IMR-90 (cell line): Measurements from ENCODE around the gene USP17L17. TPM values are rescaled to one million over a fixed set of nuclear protein-coding genes. Genes with fewer than 3 reads are reported as not detected.
"Not testable (repeated sequence)": the region's sequence is repeated elsewhere in the genome, so short reads cannot be mapped to it uniquely, and the experiment has no call there.

ENCODE experiments used
- ATAC-seq: fragments of 200-7000 bp; cut with Tn5 transposase; 2 replicates; pipeline ENCODE4 v1.9.1; 2020; ENCODE audit warnings: low read depth, mild to moderate bottlenecking, moderate library complexity
- BruUV-seq: library from RNA; stranded (reverse); fragments of 400-500 nt; replicated peaks from 2 replicates; lab custom pipeline; 2021; lab: Mats Ljungman, UMichigan
- CTCF ChIA-PET: fragments of 300-600 bp; formaldehyde crosslinking; extraction: SDS; loops from one replicate; lab custom pipeline; 2021; ENCODE audit warnings: antibody characterized with exemption; lab: Yijun Ruan, JAX
- POLR2A ChIA-PET: fragments of 300-600 bp; sonication (Branson Sonifier 250); formaldehyde crosslinking; loops from one replicate; lab custom pipeline; 2022; ENCODE audit warnings: antibody characterized with exemption; ENCODE audit not compliant: unreplicated experiment; lab: Charles Lee
- DNase-seq: peaks from one replicate; pipeline ENCODE4 v3.0.0; 2013
- H2AFZ ChIP-seq: replicated peaks from 2 replicates; pipeline ENCODE3; 2013; ENCODE audit warnings: low read length, mild to moderate bottlenecking; ENCODE audit not compliant: poor library complexity
- H2AK5ac ChIP-seq: 2 replicates; pipeline ENCODE4 v1.6.1; 2013; ENCODE audit warnings: low read depth, low read length, inconsistent platforms
- H2AK9ac ChIP-seq: replicated peaks from 2 replicates; pipeline ENCODE3; 2013; ENCODE audit warnings: mild to moderate bottlenecking, low read depth, low read length, moderate library complexity; ENCODE audit not compliant: poor library complexity
- H2BK120ac ChIP-seq: 2 replicates; pipeline ENCODE4 v1.6.1; 2013; ENCODE audit warnings: low read depth, low read length, inconsistent platforms
- H2BK15ac ChIP-seq: 3 replicates; pipeline ENCODE4 v1.6.1; 2013; ENCODE audit warnings: low read depth, low read length, inconsistent platforms
- H2BK20ac ChIP-seq: 2 replicates; pipeline ENCODE4 v1.6.1; 2013; ENCODE audit warnings: low read depth, mild to moderate bottlenecking, inconsistent platforms, low read length, moderate library complexity
- H2BK5ac ChIP-seq: 2 replicates; pipeline ENCODE4 v1.6.1; 2013; ENCODE audit warnings: mild to moderate bottlenecking, low read depth, low read length, inconsistent platforms; ENCODE audit not compliant: poor library complexity, severe bottlenecking
- H3K14ac ChIP-seq: replicated peaks from 2 replicates; pipeline ENCODE4 v1.6.1; 2013; ENCODE audit warnings: low read depth, low read length, inconsistent platforms
- H3K18ac ChIP-seq: 2 replicates; pipeline ENCODE4 v1.6.1; 2013; ENCODE audit warnings: low read depth, low read length, control low read depth
- H3K23ac ChIP-seq: 2 replicates; pipeline ENCODE4 v1.6.1; 2013; ENCODE audit warnings: low read depth, low read length, inconsistent platforms
- H3K27ac ChIP-seq: 2 replicates; pipeline ENCODE4 v1.5.1; 2013; ENCODE audit warnings: mild to moderate bottlenecking, control low read depth, low read length; ENCODE audit not compliant: insufficient read depth
- H3K27me3 ChIP-seq: 2 replicates; pipeline ENCODE4 v1.6.1; 2013; ENCODE audit warnings: low read length; ENCODE audit not compliant: control insufficient read depth, insufficient read depth
- H3K36me3 ChIP-seq: 2 replicates; pipeline ENCODE4 v1.6.1; 2013; ENCODE audit warnings: low read length, mixed read lengths; ENCODE audit not compliant: control insufficient read depth, insufficient read depth
- H3K4ac ChIP-seq: 2 replicates; pipeline ENCODE4 v1.6.1; 2013; ENCODE audit warnings: low read depth, low read length, inconsistent platforms
- H3K4me1 ChIP-seq: 2 replicates; pipeline ENCODE4 v1.6.1; 2013; ENCODE audit warnings: low read length, mixed read lengths; ENCODE audit not compliant: control insufficient read depth, insufficient read depth
- H3K4me2 ChIP-seq: 2 replicates; pipeline ENCODE4 v1.6.1; 2013; ENCODE audit warnings: low read depth, mild to moderate bottlenecking, control low read depth, low read length, moderate library complexity
- H3K4me3 ChIP-seq: 2 replicates; pipeline ENCODE4 v1.5.1; 2013; ENCODE audit warnings: low read depth, mild to moderate bottlenecking, control low read depth, low read length, moderate library complexity; ENCODE audit not compliant: insufficient read depth
- H3K56ac ChIP-seq: 2 replicates; pipeline ENCODE4 v1.6.1; 2013; ENCODE audit warnings: low read length, inconsistent platforms; ENCODE audit not compliant: insufficient read depth; ENCODE audit errors: extremely low read depth
- H3K79me1 ChIP-seq, 2 experiments: 2 replicates each; pipeline ENCODE4 v1.6.1; 2013; ENCODE audit warnings: low read length in 2 of 2, inconsistent platforms in 1 of 2, low read depth in 1 of 2
- H3K9ac ChIP-seq: 2 replicates; pipeline ENCODE4 v1.6.1; 2013; ENCODE audit warnings: low read depth, low read length, control low read depth
- H3K9me1 ChIP-seq: 2 replicates; pipeline ENCODE4 v1.6.1; 2013; ENCODE audit warnings: low read length, inconsistent platforms; ENCODE audit not compliant: insufficient read depth
- H3K9me3 ChIP-seq: 2 replicates; pipeline ENCODE4 v1.6.1; 2013; ENCODE audit warnings: low read length; ENCODE audit not compliant: control insufficient read depth, insufficient read depth
- H4K20me1 ChIP-seq: 2 replicates; pipeline ENCODE4 v1.6.1; 2013; ENCODE audit warnings: low read length, inconsistent platforms; ENCODE audit not compliant: insufficient read depth
- H4K5ac ChIP-seq: 2 replicates; pipeline ENCODE4 v1.6.1; 2013; ENCODE audit warnings: mild to moderate bottlenecking, low read depth, low read length, control low read depth
- H4K8ac ChIP-seq, 2 experiments: 2 replicates each; pipeline ENCODE4 v1.6.1; 2013; ENCODE audit warnings: low read depth in 2 of 2, low read length in 2 of 2, control low read depth in 1 of 2, inconsistent platforms in 1 of 2
- H4K91ac ChIP-seq: 2 replicates; pipeline ENCODE4 v1.6.1; 2013; ENCODE audit warnings: low read depth, low read length, inconsistent platforms; ENCODE audit not compliant: insufficient read depth
- WGBS, 2 experiments: methylation state at CpG; one replicate each; pipeline versions ENCODE4 v1.1.5 to v1.1.7; 2013; ENCODE audit warnings: missing lambda C conversion rate in 2 of 2; ENCODE audit not compliant: insufficient read length in 1 of 2; ENCODE audit errors: extremely low coverage in 2 of 2; 5-methylcytosine and 5-hydroxymethylcytosine counted together
- dilution Hi-C: fragments of 300-500 bp; cut with HindIII; formaldehyde crosslinking; loops from one replicate; pipeline ENCODE4 v1.14.3; 2018; ENCODE audit warnings: low sequenced_read_pairs; ENCODE audit not compliant: unreplicated experiment
- in situ Hi-C: fragments of 300-500 bp; cut with MboI; formaldehyde crosslinking; loops from 3 replicates; pipeline ENCODE4 v1.14.3; 2019; ENCODE audit warnings: low sequenced_read_pairs, inconsistent platforms, mixed read lengths
- intact Hi-C: fragments of 100-400 bp; cut with micrococcal nuclease; formaldehyde crosslinking; loops from 2 replicates; pipeline ENCODE4 v1.10.0; 2022
- polyA plus RNA-seq, 3 experiments: library from polyadenylated mRNA; depleted of rRNA; stranded (reverse); fragments of >200 nt; gene quantifications; 2 replicates each; pipeline ENCODE4 v1.2.3, GENCODE V29; 2012; ENCODE audit warnings: low replicate concordance in 1 of 3
- total RNA-seq: library from RNA; depleted of rRNA; stranded (reverse); fragments of >200 nt; gene quantifications from 2 replicates; pipeline ENCODE4 v1.2.3, GENCODE V29; 2012

Gene USP17L17
- total and polyA plus RNA-seq, 2 of the 4 experiments (the other 2 are of a cell fraction): not detected

DNA sequence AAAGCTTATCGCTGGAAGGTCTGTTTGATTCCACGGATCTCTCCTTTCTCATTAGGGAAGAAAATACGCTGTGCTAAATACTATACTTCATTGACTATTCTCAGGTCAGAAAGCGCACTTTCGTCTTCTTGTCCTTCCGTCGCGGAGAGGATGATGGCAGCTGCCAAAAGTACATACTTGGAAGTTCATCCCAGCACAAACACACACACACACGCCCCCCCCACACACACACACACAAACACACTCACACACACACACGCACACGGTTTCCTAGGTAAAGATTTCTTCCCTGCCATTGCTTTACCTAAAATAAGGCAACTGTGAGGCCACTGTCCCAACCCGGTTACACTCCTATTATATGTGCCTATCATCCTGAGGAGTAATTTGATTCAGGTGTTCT is 5.2 kb upstream of the USP17L17 start:
- H2AK9ac ChIP-seq, H3K4me1 ChIP-seq, H3K4me2 ChIP-seq, H3K23ac ChIP-seq, H4K8ac ChIP-seq, H3K79me1 ChIP-seq, intact Hi-C loops, in situ Hi-C loops, H3K4me3 ChIP-seq, H3K9me1 ChIP-seq, H2BK120ac ChIP-seq, H3K18ac ChIP-seq, H3K9me3 ChIP-seq, H2AFZ ChIP-seq, H2BK15ac ChIP-seq, H3K14ac ChIP-seq, H4K91ac ChIP-seq, BruUV-seq, H3K27me3 ChIP-seq, dilution Hi-C loops, H3K36me3 ChIP-seq, ATAC-seq, H3K9ac ChIP-seq, H3K27ac ChIP-seq, H3K56ac ChIP-seq, CTCF ChIA-PET, POLR2A ChIA-PET, H2AK5ac ChIP-seq, H2BK5ac ChIP-seq, H4K5ac ChIP-seq, H3K4ac ChIP-seq, H2BK20ac ChIP-seq, H4K20me1 ChIP-seq: not testable (repeated sequence)
- WGBS, 2 experiments: no CpG with 5 or more reads among the region's 12 CpGs
- DNase-seq: peak; percentile 0

DNA sequence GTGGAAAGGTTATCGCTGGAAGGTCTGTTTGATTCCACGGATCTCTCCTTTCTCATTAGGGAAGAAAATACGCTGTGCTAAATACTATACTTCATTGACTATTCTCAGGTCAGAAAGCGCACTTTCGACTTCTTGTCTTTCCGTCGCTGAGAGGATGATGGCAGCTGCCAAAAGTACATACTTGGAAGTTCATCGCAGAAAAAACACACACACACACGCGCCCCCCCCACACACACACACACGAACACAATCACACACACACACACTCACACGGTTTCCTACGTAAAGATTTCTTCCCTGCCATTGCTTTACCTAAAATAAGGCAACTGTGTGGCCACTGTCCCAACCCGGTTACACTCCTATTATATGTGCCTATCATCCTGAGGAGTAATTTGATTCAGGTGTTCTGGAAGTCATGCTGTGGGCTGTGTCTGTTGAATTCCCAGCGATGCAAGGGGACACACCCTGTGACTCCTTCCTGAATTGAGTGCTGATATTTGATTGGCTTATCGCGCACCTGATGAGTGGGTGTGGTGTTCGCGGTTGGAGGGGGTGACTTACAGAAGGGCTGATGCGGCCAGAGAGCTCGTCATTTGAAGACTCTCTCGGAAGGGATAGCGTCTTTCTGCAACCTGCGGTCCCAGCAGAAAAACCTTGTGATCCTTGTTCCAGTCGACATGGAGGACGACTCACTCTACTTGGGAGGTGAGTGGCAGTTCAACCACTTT is 4.4 kb downstream of the USP17L17 start, which contains the start of gene USP17L18:
Gene USP17L18, plus strand, starts transcription at position 678 of the 728 bp plus-strand sequence. Its CDS starts 0 bp downstream, at position 678.
- H3K14ac ChIP-seq, H2AK9ac ChIP-seq, H3K4me3 ChIP-seq, H3K4ac ChIP-seq, H4K91ac ChIP-seq, in situ Hi-C loops, H3K9me3 ChIP-seq, CTCF ChIA-PET, H2BK120ac ChIP-seq, H3K36me3 ChIP-seq, H2BK5ac ChIP-seq, H2AFZ ChIP-seq, H2AK5ac ChIP-seq, H3K18ac ChIP-seq, H3K27me3 ChIP-seq, H3K4me1 ChIP-seq, intact Hi-C loops, H3K27ac ChIP-seq, H2BK20ac ChIP-seq, H4K8ac ChIP-seq, H3K79me1 ChIP-seq, H3K56ac ChIP-seq, H3K23ac ChIP-seq, POLR2A ChIA-PET, ATAC-seq, H4K5ac ChIP-seq, H3K4me2 ChIP-seq, H3K9me1 ChIP-seq, dilution Hi-C loops, H2BK15ac ChIP-seq, H3K9ac ChIP-seq, H4K20me1 ChIP-seq, BruUV-seq: not testable (repeated sequence)
- 87% methylated on average over 4 of the region's 26 CpGs; no CpG with 5 or more reads in 1 of the 2 experiments for WGBS, 2 experiments
- peak; percentile 11 for DNase-seq
